Left lung (tissue), 10 donors: ENCODE data around the gene PSMB3. TPM values are rescaled to one million over a fixed set of nuclear protein-coding genes. Genes with fewer than 3 reads are reported as not detected.

Source experiments
- ATAC-seq: fragments of 200-7000 bp; cut with Tn5 transposase; one replicate; pipeline ENCODE4 v1.9.1; 2020; ENCODE audit warnings: moderate library complexity
- DNase-seq, 4 donors: peaks; one replicate each; pipeline ENCODE4 v3.0.0-alpha.2; 2013 to 2020
- H3K27ac ChIP-seq, 2 donors: fragments of 200-600 bp; sonication (generic) in 1 of 2; one replicate each; pipeline versions ENCODE4 v1.5.0 to v1.8.0; 2020 to 2021
- H3K27me3 ChIP-seq, 2 donors: fragments of 200-600 bp; sonication (generic) in 1 of 2; one replicate each; pipeline versions ENCODE4 v1.5.0 to v1.8.0; 2020 to 2021
- H3K36me3 ChIP-seq, 2 donors: fragments of 200-600 bp; sonication (generic) in 1 of 2; one replicate each; pipeline versions ENCODE4 v1.5.0 to v1.8.0; 2020 to 2021
- H3K4me1 ChIP-seq, 2 donors: fragments of 200-600 bp; one replicate each; pipeline ENCODE4 v1.8.0; 2021
- H3K4me3 ChIP-seq, 2 donors: fragments of 200-600 bp; sonication (generic) in 1 of 2; one replicate each; pipeline versions ENCODE4 v1.5.0 to v1.8.0; 2020 to 2021; ENCODE audit warnings: mild to moderate bottlenecking in 1 of 2
- H3K9me3 ChIP-seq, 2 donors: fragments of 200-600 bp; sonication (generic) in 1 of 2; one replicate each; pipeline versions ENCODE4 v1.5.0 to v1.8.0; 2020 to 2021
- intact Hi-C, 2 donors: fragments of 100-400 bp; cut with DNase I; formaldehyde crosslinking; loops; one replicate each; pipeline versions ENCODE4 v1.11.2 to v1.14.2; 2022
- polyA plus RNA-seq, 6 donors: library from polyadenylated mRNA; unstranded; fragments of 120-200 nt; gene quantifications; one replicate each; pipeline ENCODE4 v1.2.1, GENCODE V29; 2013; ENCODE audit not compliant: insufficient read length in 6 of 6
- total RNA-seq, 2 donors: library from RNA; stranded (reverse); fragmentation: NEBNext Ultra II Directional; extraction: Animal tissue kit (Norgen Biotek cat#: 25700); gene quantifications; one replicate each; pipeline ENCODE4 v1.2.1, GENCODE V29; 2021
- TF ChIP-seq, protein P1 (sequence below), 2 donors: fragments of 200-600 bp; sonication (generic) in 1 of 2; IDR thresholded peaks; one replicate each; pipeline versions ENCODE4 v1.5.0 to v1.8.0; 2021; ENCODE audit warnings: antibody characterized with exemption in 2 of 2
- donor health status: DM: no; HTN: yes; CAD: no.
- donor health status: DM: no; HTN: no; CAD: no.

PSMB3 gene
- total and polyA plus RNA-seq, 8 donors, result 84.9 to 191 (median 90.7) TPM

DNA sequence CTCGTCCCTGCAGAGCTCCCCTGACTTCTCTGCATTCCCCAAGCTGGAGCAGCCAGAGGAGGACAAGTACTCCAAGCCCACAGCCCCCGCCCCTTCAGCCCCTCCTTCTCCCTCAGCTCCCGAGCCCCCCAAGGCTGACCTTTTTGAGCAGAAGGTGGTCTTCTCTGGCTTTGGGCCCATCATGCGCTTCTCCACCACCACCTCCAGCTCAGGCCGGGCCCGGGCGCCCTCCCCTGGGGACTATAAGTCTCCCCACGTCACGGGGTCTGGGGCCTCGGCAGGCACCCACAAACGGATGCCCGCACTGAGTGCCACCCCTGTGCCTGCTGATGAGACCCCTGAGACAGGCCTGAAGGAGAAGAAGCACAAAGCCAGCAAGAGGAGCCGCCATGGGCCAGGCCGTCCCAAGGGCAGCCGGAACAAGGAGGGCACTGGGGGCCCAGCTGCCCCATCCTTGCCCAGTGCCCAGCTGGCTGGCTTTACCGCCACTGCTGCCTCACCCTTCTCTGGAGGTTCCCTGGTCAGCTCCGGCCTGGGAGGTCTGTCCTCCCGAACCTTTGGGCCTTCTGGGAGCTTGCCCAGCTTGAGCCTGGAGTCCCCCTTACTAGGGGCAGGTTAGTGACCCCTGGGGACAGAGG, 36.1 kb upstream of the PSMB3 start:
- Histone ChIP-seq H3K27ac (no peak overlapping the region), H3K36me3 (peaks cover 0 to 100% of the 10 kb centered on the region in 2 donors), H3K4me3 (no peak overlapping the region), H3K9me3 (no peaks in the 10 kb centered on the region), H3K4me1 (peaks cover 0 to 6% of the 10 kb centered on the region in 2 donors), H3K27me3 (no peaks in the 10 kb centered on the region)
- TF ChIP-seq, protein P1, sequence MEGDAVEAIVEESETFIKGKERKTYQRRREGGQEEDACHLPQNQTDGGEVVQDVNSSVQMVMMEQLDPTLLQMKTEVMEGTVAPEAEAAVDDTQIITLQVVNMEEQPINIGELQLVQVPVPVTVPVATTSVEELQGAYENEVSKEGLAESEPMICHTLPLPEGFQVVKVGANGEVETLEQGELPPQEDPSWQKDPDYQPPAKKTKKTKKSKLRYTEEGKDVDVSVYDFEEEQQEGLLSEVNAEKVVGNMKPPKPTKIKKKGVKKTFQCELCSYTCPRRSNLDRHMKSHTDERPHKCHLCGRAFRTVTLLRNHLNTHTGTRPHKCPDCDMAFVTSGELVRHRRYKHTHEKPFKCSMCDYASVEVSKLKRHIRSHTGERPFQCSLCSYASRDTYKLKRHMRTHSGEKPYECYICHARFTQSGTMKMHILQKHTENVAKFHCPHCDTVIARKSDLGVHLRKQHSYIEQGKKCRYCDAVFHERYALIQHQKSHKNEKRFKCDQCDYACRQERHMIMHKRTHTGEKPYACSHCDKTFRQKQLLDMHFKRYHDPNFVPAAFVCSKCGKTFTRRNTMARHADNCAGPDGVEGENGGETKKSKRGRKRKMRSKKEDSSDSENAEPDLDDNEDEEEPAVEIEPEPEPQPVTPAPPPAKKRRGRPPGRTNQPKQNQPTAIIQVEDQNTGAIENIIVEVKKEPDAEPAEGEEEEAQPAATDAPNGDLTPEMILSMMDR (IDR thresholded peaks at IDR 0.05), result no peak
- intact Hi-C loops, result no loop called here
- no peak for DNase-seq
- no peak for ATAC-seq

DNA sequence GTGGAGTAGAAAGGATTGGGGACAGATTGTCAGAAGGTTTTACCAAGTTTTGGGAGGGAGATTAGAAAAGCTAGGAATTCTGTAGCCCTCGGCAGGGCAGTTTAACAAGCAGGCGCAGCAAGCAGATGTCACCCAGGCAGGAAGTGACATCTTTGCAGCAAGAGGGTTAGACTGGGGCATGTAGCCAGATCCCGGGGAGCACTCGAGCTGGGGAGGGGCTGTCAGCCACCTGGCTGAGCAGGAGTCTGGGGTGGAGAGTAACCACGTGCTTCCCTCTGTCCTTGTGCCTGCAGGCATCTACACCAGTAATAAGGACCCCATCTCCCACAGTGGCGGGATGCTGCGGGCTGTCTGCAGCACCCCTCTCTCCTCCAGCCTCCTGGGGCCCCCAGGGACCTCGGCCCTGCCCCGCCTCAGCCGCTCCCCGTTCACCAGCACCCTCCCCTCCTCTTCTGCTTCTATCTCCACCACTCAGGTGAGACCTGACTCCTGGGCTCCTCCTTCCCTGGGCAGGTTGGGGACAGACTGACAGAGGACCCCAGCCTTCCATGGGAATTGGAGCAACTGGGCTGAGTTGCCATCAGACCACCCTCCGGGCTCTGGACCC, 35.3 kb upstream of the PSMB3 start:
- Histone ChIP-seq H3K4me1 (peaks cover 0 to 6% of the 10 kb centered on the region in 2 donors), H3K4me3 (no peak overlapping the region), H3K27ac (no peak overlapping the region), H3K27me3 (no peaks in the 10 kb centered on the region), H3K36me3 (peaks cover 0 to 100% of the 10 kb centered on the region in 2 donors), H3K9me3 (no peaks in the 10 kb centered on the region)
- ATAC-seq, result no peak
- intact Hi-C loops, result no loop called here
- no peak for DNase-seq
- TF ChIP-seq, protein P1 (IDR thresholded peaks at IDR 0.05), result no peak

DNA sequence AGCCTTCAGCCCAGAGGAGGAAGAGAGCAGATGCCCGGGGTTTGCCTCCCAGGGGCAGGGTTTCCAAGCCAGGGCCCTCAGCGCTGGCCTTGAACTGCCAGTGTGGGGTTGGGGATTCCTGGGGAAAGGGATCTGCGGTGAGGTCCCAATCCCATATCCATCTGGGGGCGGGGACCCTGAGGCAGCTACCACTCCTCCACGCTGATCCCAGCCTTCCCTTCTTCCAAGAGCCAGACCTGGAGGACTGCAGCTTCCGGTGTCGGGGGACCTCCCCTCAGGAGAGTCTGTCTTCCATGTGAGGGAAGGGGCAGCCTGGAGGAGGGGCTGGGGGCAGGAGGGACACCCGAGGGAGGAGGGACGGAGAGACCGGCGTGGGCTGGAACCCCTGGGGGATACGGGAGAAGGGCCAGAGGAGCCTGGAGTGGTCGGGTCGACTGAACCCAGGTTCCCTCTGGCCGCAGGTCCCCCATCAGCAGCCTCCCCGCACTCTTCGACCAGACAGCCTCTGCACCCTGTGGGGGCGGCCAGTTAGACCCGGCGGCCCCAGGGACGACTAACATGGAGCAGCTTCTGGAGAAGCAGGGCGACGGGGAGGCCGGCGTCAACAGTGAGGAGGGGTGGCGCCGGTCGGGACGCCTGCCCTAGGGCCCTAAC, 33.1 kb upstream of the PSMB3 start:
- ATAC-seq (no peak), DNase-seq (no peak)
- Histone ChIP-seq H3K27me3 (no peaks in the 10 kb centered on the region), H3K36me3 (peaks cover 0 to 100% of the 10 kb centered on the region in 2 donors), H3K27ac (no peak overlapping the region), H3K9me3 (no peaks in the 10 kb centered on the region), H3K4me3 (no peak overlapping the region), H3K4me1 (no peaks in the 10 kb centered on the region)
- intact Hi-C loops, result no loop called here
- TF ChIP-seq, protein P1 (IDR thresholded peaks at IDR 0.05), result no peak

DNA sequence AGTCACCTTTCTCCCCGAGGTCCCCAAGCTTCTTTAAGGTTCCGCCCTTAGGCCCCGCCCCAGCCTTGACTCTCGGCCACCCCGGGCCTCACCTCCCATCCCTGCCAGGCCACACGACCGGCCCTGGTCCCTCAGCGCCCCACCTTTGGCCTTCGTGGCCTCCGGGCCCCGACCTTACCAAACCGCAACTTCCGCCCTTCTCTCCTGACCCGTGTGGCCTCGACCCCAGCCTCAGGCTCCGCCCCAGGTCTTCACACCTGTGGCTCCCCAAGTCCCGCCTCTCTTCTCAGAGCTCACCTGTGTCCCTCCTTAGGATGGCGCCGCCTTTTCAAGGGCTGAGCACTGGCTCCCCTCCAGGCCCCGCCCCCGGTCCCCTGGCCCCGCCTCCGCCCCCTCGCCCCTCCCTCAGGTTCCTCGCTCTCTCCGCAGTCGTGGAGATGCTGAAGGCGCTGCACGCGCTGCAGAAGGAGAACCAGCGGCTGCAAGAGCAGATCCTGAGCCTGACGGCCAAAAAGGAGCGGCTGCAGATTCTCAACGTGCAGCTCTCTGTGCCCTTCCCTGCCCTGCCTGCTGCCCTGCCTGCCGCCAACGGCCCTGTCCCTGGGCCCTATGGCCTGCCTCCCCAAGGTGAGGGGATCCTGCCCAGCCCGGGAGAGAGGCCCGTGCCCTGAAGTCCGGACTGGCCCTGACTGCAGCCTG, 32.4 kb upstream of the PSMB3 start:
- Histone ChIP-seq H3K4me1 (peaks cover 0 to 4% of the 10 kb centered on the region in 2 donors), H3K27ac (no peak overlapping the region), H3K9me3 (no peaks in the 10 kb centered on the region), H3K4me3 (no peak overlapping the region), H3K36me3 (peaks cover 0 to 100% of the 10 kb centered on the region in 2 donors), H3K27me3 (no peaks in the 10 kb centered on the region)
- DNase-seq (no peak), ATAC-seq (no peak)
- intact Hi-C loops, result no loop called here
- TF ChIP-seq, protein P1 (IDR thresholded peaks at IDR 0.05), result no peak

DNA sequence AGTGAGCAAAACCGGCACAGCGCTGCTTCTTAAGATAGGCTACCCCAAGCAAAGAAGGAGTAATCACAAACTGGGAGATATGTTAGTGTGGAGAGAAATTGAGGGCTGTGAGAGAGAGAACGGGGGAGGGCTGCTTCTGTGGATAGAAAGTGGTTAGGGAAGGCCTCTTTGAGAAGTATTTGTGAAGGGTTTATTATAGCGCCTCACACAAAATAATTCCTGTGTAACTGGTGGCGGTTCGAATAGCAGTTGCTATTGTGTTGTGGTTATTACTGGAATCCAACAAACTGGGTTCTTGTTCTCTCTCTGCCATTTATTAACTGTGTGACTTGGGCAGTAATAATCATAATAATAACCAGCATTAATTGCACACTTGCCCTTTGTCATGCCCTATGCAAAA, 31.6 kb upstream of the PSMB3 start:
- intact Hi-C loops, result no loop called here

More for the DNA sequence above, 31.6 kb upstream of the PSMB3 start:
- Histone ChIP-seq H3K27ac (no peak overlapping the region), H3K4me3 (no peak overlapping the region), H3K4me1 (peaks cover 0 to 4% of the 10 kb centered on the region in 2 donors), H3K27me3 (no peaks in the 10 kb centered on the region), H3K36me3 (peaks cover 0 to 98% of the 10 kb centered on the region in 2 donors), H3K9me3 (no peaks in the 10 kb centered on the region)
- DNase-seq (no peak), ATAC-seq (no peak)
- TF ChIP-seq, protein P1 (IDR thresholded peaks at IDR 0.05), result no peak
